ENCODE data around the gene CFAP300. TPM values are rescaled to one million over a fixed set of nuclear protein-coding genes. Genes with fewer than 3 reads are reported as not detected.
A peak's percentile ranks its signal among the peaks of the same experiment; 100 is the strongest.

Gene CFAP300
- total RNA-seq = not detected

GRCh38 chr11:102047305-102047924, at the start of gene CFAP300:
Gene CFAP300 (plus strand): TSS chr11:102047437. CDS start chr11:102047471, 34 bp downstream.
- peak; percentile 41 for ATAC-seq

GRCh38 chr11:102001657-102002338, 45.4 kb upstream of the CFAP300 start:
- DNase-seq (ENCODE audit: low spot score) (no peak), ATAC-seq (no peak)

More at GRCh38 chr11:102047305-102047924, at the start of gene CFAP300:
- DNase-seq (ENCODE audit: low spot score) = peak; percentile 46

GRCh38 chr11:102004220-102004619, 43.0 kb upstream of the CFAP300 start:
- DNase-seq (ENCODE audit: low spot score) = no peak
- ATAC-seq = no peak

GRCh38 chr11:102005306-102005705, 41.9 kb upstream of the CFAP300 start:
- DNase-seq (ENCODE audit: low spot score) = no peak
- ATAC-seq = no peak

GRCh38 chr11:102006835-102007566, 40.2 kb upstream of the CFAP300 start:
- DNase-seq (ENCODE audit: low spot score) (peak; percentile 47), ATAC-seq (peak; percentile 68)

GRCh38 chr11:102007567-102008437, 39.4 kb upstream of the CFAP300 start:
- peak; percentile 92 for ATAC-seq
- no peak for DNase-seq (ENCODE audit: low spot score)

- ATAC-seq (no peak), DNase-seq (ENCODE audit: low spot score) (no peak)
These were observed 36.3 kb upstream of the CFAP300 start for GRCh38 chr11:102010776-102011494.

- no peak for ATAC-seq
- no peak for DNase-seq (ENCODE audit: low spot score)
These were observed 34.3 kb upstream of the CFAP300 start for GRCh38 chr11:102012946-102013345.

- no peak for DNase-seq (ENCODE audit: low spot score)
- ATAC-seq = no peak
These were observed 32.5 kb upstream of the CFAP300 start for GRCh38 chr11:102014756-102015155.

- ATAC-seq (no peak), DNase-seq (ENCODE audit: low spot score) (no peak)
These were observed 30.2 kb upstream of the CFAP300 start for GRCh38 chr11:102017026-102017425.

GRCh38 chr11:102026217-102026616, 21.0 kb upstream of the CFAP300 start:
- DNase-seq (ENCODE audit: low spot score) = no peak
- no peak for ATAC-seq

GRCh38 chr11:102026959-102027358, 20.3 kb upstream of the CFAP300 start:
- DNase-seq (ENCODE audit: low spot score) (no peak), ATAC-seq (no peak)

GRCh38 chr11:102036757-102037156, 10.5 kb upstream of the CFAP300 start:
- DNase-seq (ENCODE audit: low spot score) (no peak), ATAC-seq (no peak)

- ATAC-seq = no peak
These were observed 396 bp upstream of the CFAP300 start for GRCh38 chr11:102046841-102047240.

GRCh38 chr11:102050927-102051575, 3.8 kb downstream of the CFAP300 start:
- no peak for ATAC-seq

More at GRCh38 chr11:102046841-102047240, 396 bp upstream of the CFAP300 start:
- no peak for DNase-seq (ENCODE audit: low spot score)

GRCh38 chr11:102061276-102061675, 14.0 kb downstream of the CFAP300 start:
- peak; percentile 70 for ATAC-seq
- no peak for DNase-seq (ENCODE audit: low spot score)

More at GRCh38 chr11:102050927-102051575, 3.8 kb downstream of the CFAP300 start:
- DNase-seq (ENCODE audit: low spot score) = no peak

- ATAC-seq = no peak
- DNase-seq (ENCODE audit: low spot score) = no peak
These were observed 14.9 kb downstream of the CFAP300 start for GRCh38 chr11:102062106-102062505.

GRCh38 chr11:102064316-102064715, 17.1 kb downstream of the CFAP300 start:
- ATAC-seq (no peak), DNase-seq (ENCODE audit: low spot score) (no peak)

GRCh38 chr11:102070766-102071165, 23.5 kb downstream of the CFAP300 start:
- DNase-seq (ENCODE audit: low spot score) = no peak
- no peak for ATAC-seq
